SK-N-SH (cell line): Measurements from ENCODE around the gene COL1A2. TPM values are rescaled to one million over a fixed set of nuclear protein-coding genes. Genes with fewer than 3 reads are reported as not detected.

Source experiments
- CTCF ChIA-PET: fragments of 300-600, 350-600 bp; formaldehyde crosslinking; extraction: SDS; loops from one replicate; lab custom pipeline; 2021; lab: Yijun Ruan, JAX
- POLR2A ChIA-PET: fragments of 350-600 bp; sonication (Branson Sonifier 250); formaldehyde crosslinking; extraction: SDS; loops from one replicate; lab custom pipeline; 2020; ENCODE audit warnings: antibody characterized with exemption, inconsistent platforms; lab: Yijun Ruan, JAX
- DNase-seq: peaks from one replicate; pipeline ENCODE4 v3.0.0; 2012
- H2AFZ ChIP-seq: fragments of 200-600 bp; sonication (generic); 2 replicates; pipeline ENCODE4 v1.8.1; 2016; ENCODE audit warnings: antibody characterized with exemption, mild to moderate bottlenecking, low read depth
- H3F3A ChIP-seq: fragments of 200-600 bp; sonication (generic); replicated peaks from 2 replicates; pipeline ENCODE3; 2016; ENCODE audit warnings: antibody characterized with exemption, mild to moderate bottlenecking; ENCODE audit not compliant: insufficient read depth
- H3K27ac ChIP-seq, 2 experiments: fragments of 200-500 bp in 1 of 2; fragments of 200-600 bp in 1 of 2; sonication (Bioruptor generic) in 1 of 2; sonication (generic), shearing (Covaris generic) in 1 of 2; 2 replicates each; pipeline versions ENCODE4 v1.5.1 to v1.6.1; 2014 to 2016; ENCODE audit warnings: low read depth in 2 of 2, inconsistent platforms in 1 of 2, low read length in 1 of 2, mild to moderate bottlenecking in 1 of 2, mixed read lengths in 1 of 2
- H3K27me3 ChIP-seq: fragments of 200-600 bp; sonication (generic), shearing (Covaris generic); 2 replicates; pipeline ENCODE4 v1.6.1; 2016; ENCODE audit warnings: mixed run types; ENCODE audit not compliant: insufficient read depth
- H3K36me3 ChIP-seq, 2 experiments: fragments of 200-500 bp in 1 of 2; fragments of 200-600 bp in 1 of 2; sonication (Bioruptor generic) in 1 of 2; sonication (generic) in 1 of 2; replicated peaks in 1 of 2; 2 replicates each; pipeline versions ENCODE3 to v1.5.1; 2014 to 2016; ENCODE audit warnings: low read length in 1 of 2, mild to moderate bottlenecking in 1 of 2; ENCODE audit not compliant: insufficient read depth in 2 of 2, control insufficient read depth in 1 of 2
- H3K4me1 ChIP-seq, 2 experiments: fragments of 200-500 bp in 1 of 2; fragments of 200-600 bp in 1 of 2; sonication (Bioruptor generic) in 1 of 2; sonication (generic), shearing (Covaris generic) in 1 of 2; 2 replicates each; pipeline versions ENCODE4 v1.5.1 to v1.6.1; 2014 to 2016; ENCODE audit warnings: low read depth in 1 of 2, low read length in 1 of 2, mixed run types in 1 of 2; ENCODE audit not compliant: insufficient read depth in 2 of 2, control insufficient read depth in 1 of 2
- H3K4me2 ChIP-seq: fragments of 200-600 bp; sonication (generic), shearing (Covaris generic); 2 replicates; pipeline ENCODE4 v1.6.1; 2017; ENCODE audit warnings: mixed run types
- H3K4me3 ChIP-seq, 2 experiments: fragments of 200-500 bp in 1 of 2; fragments of 200-600 bp in 1 of 2; sonication (Bioruptor generic) in 1 of 2; sonication (generic), shearing (Covaris generic) in 1 of 2; 2 replicates each; pipeline versions ENCODE4 v1.5.1 to v1.8.1; 2014 to 2016; ENCODE audit warnings: low read depth in 2 of 2, inconsistent platforms in 1 of 2, low read length in 1 of 2, mild to moderate bottlenecking in 1 of 2, mixed read lengths in 1 of 2, moderate library complexity in 1 of 2
- H3K79me2 ChIP-seq: fragments of 200-600 bp; sonication (generic); 2 replicates; pipeline ENCODE4 v1.8.1; 2017; ENCODE audit warnings: mild to moderate bottlenecking; ENCODE audit not compliant: insufficient read depth
- H3K9ac ChIP-seq: fragments of 200-600 bp; sonication (generic); 2 replicates; pipeline ENCODE4 v1.6.1; 2017; ENCODE audit warnings: mixed run types
- H3K9me2 ChIP-seq: fragments of 200-600 bp; sonication (generic); 2 replicates; pipeline ENCODE4 v1.6.1; 2017; ENCODE audit warnings: mixed run types
- H3K9me3 ChIP-seq: fragments of 200-600 bp; sonication (generic); 2 replicates; pipeline ENCODE4 v1.6.1; 2017; ENCODE audit warnings: mixed run types, mild to moderate bottlenecking, moderate library complexity
- H4K20me1 ChIP-seq: fragments of 200-600 bp; sonication (generic); 2 replicates; pipeline ENCODE4 v1.6.1; 2017; ENCODE audit warnings: mild to moderate bottlenecking, mixed run types; ENCODE audit not compliant: insufficient read depth
- ELF1 ChIP-seq: IDR thresholded peaks from 2 replicates; pipeline ENCODE4 v1.4.0; 2012
- EP300 ChIP-seq, 2 experiments: IDR thresholded peaks; 2 replicates each; pipeline versions ENCODE4 v1.4.0 to v1.6.1; 2012; ENCODE audit warnings: borderline replicate concordance in 1 of 2, low read depth in 1 of 2, low read length in 1 of 2
- GATA2 ChIP-seq: sonication (generic); formaldehyde crosslinking; IDR thresholded peaks from 2 replicates; pipeline ENCODE4 v1.5.0; 2020; ENCODE audit warnings: mild to moderate bottlenecking, missing genetic modification reagents
- JUND ChIP-seq: IDR thresholded peaks from 2 replicates; pipeline ENCODE4 v1.4.0; 2012
- MEF2A ChIP-seq: IDR thresholded peaks from 2 replicates; pipeline ENCODE4 v1.4.0; 2012; ENCODE audit warnings: low read depth, borderline replicate concordance
- NFIC ChIP-seq: IDR thresholded peaks from 2 replicates; pipeline ENCODE4 v1.4.0; 2012; ENCODE audit warnings: borderline replicate concordance
- RAD21 ChIP-seq: IDR thresholded peaks from 2 replicates; pipeline ENCODE4 v1.6.1; 2012; ENCODE audit warnings: mild to moderate bottlenecking, low read length
- RCOR1 ChIP-seq: fragments of 150-350 bp; IDR thresholded peaks from 2 replicates; pipeline ENCODE4 v1.6.1; 2017; ENCODE audit warnings: antibody characterized with exemption, low read length
- SIN3A ChIP-seq: IDR thresholded peaks from 2 replicates; pipeline ENCODE4 v1.6.1; 2012; ENCODE audit warnings: low read depth, mild to moderate bottlenecking, low read length, moderate library complexity, borderline replicate concordance
- TAF1 ChIP-seq: IDR thresholded peaks from 2 replicates; pipeline ENCODE4 v1.6.1; 2012; ENCODE audit warnings: low read depth, mild to moderate bottlenecking, low read length, moderate library complexity, borderline replicate concordance
- TEAD4 ChIP-seq: IDR thresholded peaks from 2 replicates; pipeline ENCODE4 v1.4.0; 2012; ENCODE audit warnings: mild to moderate bottlenecking, borderline replicate concordance; ENCODE audit not compliant: insufficient read depth
- YY1 ChIP-seq: IDR thresholded peaks from 2 replicates; pipeline ENCODE4 v1.4.0; 2012; ENCODE audit warnings: low read depth, mild to moderate bottlenecking
- WGBS: methylation state at CpG from one replicate; pipeline ENCODE4 v1.1.6; 2017; ENCODE audit warnings: low lambda C conversion rate; 5-methylcytosine and 5-hydroxymethylcytosine counted together
- polyA plus RNA-seq, 3 experiments: library from polyadenylated mRNA; depleted of rRNA; stranded (reverse); fragments of >200 nt; gene quantifications; 2 replicates each; pipeline ENCODE4 v1.2.3, GENCODE V29; 2012
- TF ChIP-seq, protein P1 (sequence below): fragments of 150-350 bp; IDR thresholded peaks from 2 replicates; pipeline ENCODE4 v1.6.1; 2016; ENCODE audit warnings: mild to moderate bottlenecking, low read depth, low read length
- TF ChIP-seq, protein P2 (sequence below): fragments of 200-600 bp; sonication (generic); IDR thresholded peaks from 2 replicates; pipeline ENCODE4 v1.6.1; 2017; ENCODE audit warnings: antibody characterized with exemption, mild to moderate bottlenecking, moderate library complexity
- TF ChIP-seq, protein P3 (sequence below): IDR thresholded peaks from 2 replicates; pipeline ENCODE4; 2012
- TF ChIP-seq, protein P4 (sequence below): IDR thresholded peaks from 2 replicates; pipeline ENCODE4 v1.4.0; 2012; ENCODE audit warnings: low read depth
- TF ChIP-seq, protein P5 (sequence below): fragments of 150-350 bp; IDR thresholded peaks from 2 replicates; pipeline ENCODE4 v1.6.1; 2017; ENCODE audit warnings: antibody characterized with exemption, low read length, low read depth, borderline replicate concordance

COL1A2 gene
- polyA plus RNA-seq, 1 of the 3 experiments (the other 2 are of a cell fraction), result 11.4 TPM

DNA sequence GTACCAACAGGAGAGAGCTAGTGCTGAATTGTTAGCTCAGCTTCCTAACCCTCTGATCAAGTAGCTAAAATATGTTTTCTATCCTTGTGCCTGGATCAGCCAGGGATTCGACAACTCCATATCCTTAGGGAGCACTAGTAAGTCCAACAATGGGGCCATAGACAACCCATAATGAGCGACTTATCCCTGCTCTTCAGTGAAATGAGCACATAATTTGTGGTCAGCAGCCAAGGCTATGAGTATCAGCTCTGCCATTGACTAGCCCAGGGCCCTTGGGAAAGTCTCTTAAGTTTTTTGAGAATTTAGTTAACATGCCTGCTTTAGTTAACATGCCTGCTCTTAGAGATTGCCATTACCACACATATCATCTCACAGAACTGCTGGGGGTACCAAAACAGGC is 39.3 kb downstream of the COL1A2 start:
- no peaks in the 10 kb centered on the region for H3K27me3 ChIP-seq
- WGBS, result 82% methylated on average over 2 of the region's 2 CpGs
- no peaks in the 10 kb centered on the region for H3K9me3 ChIP-seq
- H3K4me3 ChIP-seq, result no peak overlapping the region
- POLR2A ChIA-PET, result no interaction called here
- no peak overlapping the region for H3K4me2 ChIP-seq
- DNase-seq, result no peak
- no peaks in the 10 kb centered on the region for H3K79me2 ChIP-seq
- no peak for TF ChIP-seq RCOR1
- TF ChIP-seq, all 33 proteins: peak for 0
- Histone ChIP-seq H4K20me1 (no peaks in the 10 kb centered on the region), H3K9ac (no peak overlapping the region), H3F3A (peaks cover 10% of the 10 kb centered on the region), H3K27ac (no peak overlapping the region), H2AFZ (0 out of 2 replicates have a peak overlapping the region, but pooled peaks have one; percentile 3), H3K9me2 (no peaks in the 10 kb centered on the region), H3K4me1 (peaks cover 5 to 16% of the 10 kb centered on the region in 2 experiments; a peak in 3 of 4 replicates), H3K36me3 (no peaks in the 10 kb centered on the region)
- CTCF ChIA-PET, result interaction anchor here (0.9 to 17.2 kb wide), 6 partner anchors 9 to 217 kb away, joined by 3 to 344 read pairs (median 26); no protein-coding TSS in a partner anchor

DNA sequence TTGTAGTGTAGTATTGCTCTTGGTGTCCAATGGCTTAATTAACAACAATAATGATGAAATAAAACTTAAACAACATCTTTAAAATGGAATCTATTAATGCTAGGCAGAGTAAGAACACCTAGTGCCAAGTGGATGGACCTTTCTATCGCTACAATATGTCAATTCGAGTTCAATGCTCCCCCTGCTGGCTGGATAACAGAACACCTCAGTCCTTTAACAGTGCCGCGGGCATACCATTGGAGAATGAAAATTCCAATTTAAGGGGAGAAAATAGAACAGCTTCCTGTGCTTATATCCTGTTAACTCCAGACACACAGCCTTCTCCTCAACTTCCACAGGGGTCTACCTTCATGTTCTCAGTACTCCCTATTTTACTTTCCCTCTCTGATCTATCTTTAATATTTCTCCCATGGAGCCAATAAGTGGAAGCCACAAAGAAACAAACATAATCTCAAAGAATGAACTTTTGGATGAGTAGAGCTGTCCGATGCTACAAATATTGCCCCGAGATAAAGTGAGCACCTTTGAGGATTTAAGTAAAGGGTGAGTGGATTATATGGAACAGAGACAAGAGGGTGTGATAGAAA is 41.4 kb downstream of the COL1A2 start:
- ChIA-PET CTCF (interaction anchor here (0.6 to 17.2 kb wide), 70 partner anchors 11 to 1189 kb away, joined by 3 to 344 read pairs (median 4); partner anchors contain the start of genes COL1A2, GNG11, SGCE and TFPI2), POLR2A (no interaction called here)
- Histone ChIP-seq H3K79me2 (no peaks in the 10 kb centered on the region), H3K9ac (no peak overlapping the region), H3K27me3 (no peaks in the 10 kb centered on the region), H4K20me1 (no peaks in the 10 kb centered on the region), H3K36me3 (no peaks in the 10 kb centered on the region), H3K4me3 (no peak overlapping the region; a peak in 1 of 4 replicates), H3K4me2 (no peak overlapping the region), H3K9me3 (no peaks in the 10 kb centered on the region), H3K4me1 (peaks cover 19 to 25% of the 10 kb centered on the region in 2 experiments), H2AFZ (peak overlapping the region; percentile 63), H3K27ac (peak overlapping the region in 1 of 2 experiments; percentile 63; a peak in 1 of 4 replicates), H3K9me2 (no peaks in the 10 kb centered on the region), H3F3A (peaks cover 21% of the 10 kb centered on the region)
- WGBS, result 18% methylated on average over 6 of the region's 6 CpGs
- peak; percentile 57 for DNase-seq
- 0 out of 2 replicates have a peak, but pooled peaks have one; percentile 18 for TF ChIP-seq RCOR1
- TF ChIP-seq GATA2, result no peak
- no peak for TF ChIP-seq MEF2A
- TF ChIP-seq, protein P1, sequence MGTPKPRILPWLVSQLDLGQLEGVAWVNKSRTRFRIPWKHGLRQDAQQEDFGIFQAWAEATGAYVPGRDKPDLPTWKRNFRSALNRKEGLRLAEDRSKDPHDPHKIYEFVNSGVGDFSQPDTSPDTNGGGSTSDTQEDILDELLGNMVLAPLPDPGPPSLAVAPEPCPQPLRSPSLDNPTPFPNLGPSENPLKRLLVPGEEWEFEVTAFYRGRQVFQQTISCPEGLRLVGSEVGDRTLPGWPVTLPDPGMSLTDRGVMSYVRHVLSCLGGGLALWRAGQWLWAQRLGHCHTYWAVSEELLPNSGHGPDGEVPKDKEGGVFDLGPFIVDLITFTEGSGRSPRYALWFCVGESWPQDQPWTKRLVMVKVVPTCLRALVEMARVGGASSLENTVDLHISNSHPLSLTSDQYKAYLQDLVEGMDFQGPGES, result no peak
- no peak for TF ChIP-seq YY1
- no peak for TF ChIP-seq ELF1
- TF ChIP-seq NFIC, result no peak
- TF ChIP-seq TAF1, result no peak
- no peak for TF ChIP-seq TEAD4
- TF ChIP-seq, protein P2, sequence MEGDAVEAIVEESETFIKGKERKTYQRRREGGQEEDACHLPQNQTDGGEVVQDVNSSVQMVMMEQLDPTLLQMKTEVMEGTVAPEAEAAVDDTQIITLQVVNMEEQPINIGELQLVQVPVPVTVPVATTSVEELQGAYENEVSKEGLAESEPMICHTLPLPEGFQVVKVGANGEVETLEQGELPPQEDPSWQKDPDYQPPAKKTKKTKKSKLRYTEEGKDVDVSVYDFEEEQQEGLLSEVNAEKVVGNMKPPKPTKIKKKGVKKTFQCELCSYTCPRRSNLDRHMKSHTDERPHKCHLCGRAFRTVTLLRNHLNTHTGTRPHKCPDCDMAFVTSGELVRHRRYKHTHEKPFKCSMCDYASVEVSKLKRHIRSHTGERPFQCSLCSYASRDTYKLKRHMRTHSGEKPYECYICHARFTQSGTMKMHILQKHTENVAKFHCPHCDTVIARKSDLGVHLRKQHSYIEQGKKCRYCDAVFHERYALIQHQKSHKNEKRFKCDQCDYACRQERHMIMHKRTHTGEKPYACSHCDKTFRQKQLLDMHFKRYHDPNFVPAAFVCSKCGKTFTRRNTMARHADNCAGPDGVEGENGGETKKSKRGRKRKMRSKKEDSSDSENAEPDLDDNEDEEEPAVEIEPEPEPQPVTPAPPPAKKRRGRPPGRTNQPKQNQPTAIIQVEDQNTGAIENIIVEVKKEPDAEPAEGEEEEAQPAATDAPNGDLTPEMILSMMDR, result peak; percentile 99
- no peak for TF ChIP-seq JUND
- TF ChIP-seq RAD21, result peak; percentile 88
- no peak; the same call in 1 of the 2 replicates for TF ChIP-seq SIN3A
- TF ChIP-seq EP300 (IDR thresholded peaks at IDR 0.05; ENCODE audit: borderline replicate concordance in 1 of 2, low read depth in 1 of 2, low read length in 1 of 2), result no peak
- TF ChIP-seq, protein P3, sequence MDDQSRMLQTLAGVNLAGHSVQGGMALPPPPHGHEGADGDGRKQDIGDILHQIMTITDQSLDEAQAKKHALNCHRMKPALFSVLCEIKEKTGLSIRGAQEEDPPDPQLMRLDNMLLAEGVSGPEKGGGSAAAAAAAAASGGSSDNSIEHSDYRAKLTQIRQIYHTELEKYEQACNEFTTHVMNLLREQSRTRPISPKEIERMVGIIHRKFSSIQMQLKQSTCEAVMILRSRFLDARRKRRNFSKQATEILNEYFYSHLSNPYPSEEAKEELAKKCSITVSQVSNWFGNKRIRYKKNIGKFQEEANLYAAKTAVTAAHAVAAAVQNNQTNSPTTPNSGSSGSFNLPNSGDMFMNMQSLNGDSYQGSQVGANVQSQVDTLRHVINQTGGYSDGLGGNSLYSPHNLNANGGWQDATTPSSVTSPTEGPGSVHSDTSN, result no peak
- TF ChIP-seq, protein P4, sequence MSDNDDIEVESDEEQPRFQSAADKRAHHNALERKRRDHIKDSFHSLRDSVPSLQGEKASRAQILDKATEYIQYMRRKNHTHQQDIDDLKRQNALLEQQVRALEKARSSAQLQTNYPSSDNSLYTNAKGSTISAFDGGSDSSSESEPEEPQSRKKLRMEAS, result no peak
- TF ChIP-seq, protein P5, sequence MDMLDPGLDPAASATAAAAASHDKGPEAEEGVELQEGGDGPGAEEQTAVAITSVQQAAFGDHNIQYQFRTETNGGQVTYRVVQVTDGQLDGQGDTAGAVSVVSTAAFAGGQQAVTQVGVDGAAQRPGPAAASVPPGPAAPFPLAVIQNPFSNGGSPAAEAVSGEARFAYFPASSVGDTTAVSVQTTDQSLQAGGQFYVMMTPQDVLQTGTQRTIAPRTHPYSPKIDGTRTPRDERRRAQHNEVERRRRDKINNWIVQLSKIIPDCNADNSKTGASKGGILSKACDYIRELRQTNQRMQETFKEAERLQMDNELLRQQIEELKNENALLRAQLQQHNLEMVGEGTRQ, result no peak
